MG63 (cell line): ENCODE results near the gene CASS4. TPM values are rescaled to one million over a fixed set of nuclear protein-coding genes. Genes with fewer than 3 reads are reported as not detected.
"Not testable (repeated sequence)": the region's sequence is repeated elsewhere in the genome, so short reads cannot be mapped to it uniquely, and the experiment has no call there.

Source experiments
- DNase-seq: peaks from one replicate; pipeline ENCODE4 v3.0.0-alpha.2; 2020
- H3K27me3 ChIP-seq: fragments of 250-450 bp; sonication (Bioruptor Pico); 2 replicates; pipeline ENCODE4 v1.5.1; 2020; ENCODE audit warnings: mild to moderate bottlenecking, moderate library complexity
- H3K36me3 ChIP-seq: fragments of 250-450 bp; sonication (Bioruptor Pico); 2 replicates; pipeline ENCODE4 v1.5.1; 2020; ENCODE audit warnings: mild to moderate bottlenecking, moderate library complexity
- H3K4me3 ChIP-seq: fragments of 250-450 bp; sonication (Bioruptor Pico); 2 replicates; pipeline ENCODE4 v1.5.1; 2020; ENCODE audit warnings: mild to moderate bottlenecking, moderate library complexity
- H3K9me3 ChIP-seq: fragments of 250-450 bp; sonication (Bioruptor Pico); 2 replicates; pipeline ENCODE4 v1.5.1; 2020; ENCODE audit warnings: mild to moderate bottlenecking, moderate library complexity
- total RNA-seq: library from RNA; depleted of rRNA; stranded (reverse); fragments of >200 nt; shearing (Covaris generic); gene quantifications from 2 replicates; pipeline ENCODE4 v1.2.3, GENCODE V29; 2014; ENCODE audit warnings: low replicate concordance

The CASS4 gene
- total RNA-seq, 1 experiment from 2014 or later: 0.07 TPM

DNA sequence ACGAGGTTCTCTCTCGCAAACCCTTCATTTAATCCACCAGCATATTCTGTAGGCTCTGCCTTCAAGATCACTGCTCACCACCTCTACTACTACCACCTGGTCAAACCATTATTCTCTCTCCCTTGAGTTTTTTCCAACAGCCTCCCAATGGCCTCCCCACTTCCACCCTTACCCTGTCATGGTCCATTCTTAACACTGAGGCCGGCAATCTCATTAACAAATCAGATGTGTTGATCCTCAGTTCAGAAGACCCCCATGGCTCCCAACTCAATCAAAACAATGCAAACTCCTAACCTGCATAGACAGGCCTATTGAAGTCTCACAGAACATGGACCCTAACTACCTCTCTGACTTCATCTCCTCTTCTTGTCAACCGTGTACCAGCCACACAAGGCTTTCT is 22.3 kb upstream of the CASS4 start:
- H3K27me3 ChIP-seq: no peaks in the 10 kb centered on the region
- H3K9me3 ChIP-seq: no peaks in the 10 kb centered on the region
- DNase-seq: no peak
- H3K36me3 ChIP-seq: peaks cover 80% of the 10 kb centered on the region
- H3K4me3 ChIP-seq: no peak overlapping the region; the same call in 1 of the 2 replicates

DNA sequence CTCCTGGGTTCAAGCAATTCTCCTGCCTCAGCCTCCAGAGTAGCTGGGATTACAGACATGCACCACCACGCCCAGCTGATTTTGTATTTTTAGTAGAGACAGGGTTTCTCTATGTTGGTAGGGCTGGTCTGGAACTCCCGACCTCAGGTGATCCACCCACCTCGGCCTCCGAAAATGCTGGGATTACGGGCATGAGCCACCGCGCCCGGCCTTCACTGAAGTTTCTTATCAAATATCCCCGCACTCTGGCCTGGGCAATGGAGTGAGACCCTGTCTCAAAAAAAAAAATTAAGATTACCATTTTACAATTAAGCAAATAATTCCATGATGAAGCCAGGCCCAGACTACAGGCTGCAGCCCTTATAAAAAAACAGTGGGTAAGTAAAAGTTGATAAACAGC is 21.7 kb upstream of the CASS4 start:
- Histone ChIP-seq H3K36me3 (peaks cover 80% of the 10 kb centered on the region), H3K4me3 (peak overlapping the region; percentile 78)
- H3K9me3 ChIP-seq, DNase-seq, H3K27me3 ChIP-seq: not testable (repeated sequence)

DNA sequence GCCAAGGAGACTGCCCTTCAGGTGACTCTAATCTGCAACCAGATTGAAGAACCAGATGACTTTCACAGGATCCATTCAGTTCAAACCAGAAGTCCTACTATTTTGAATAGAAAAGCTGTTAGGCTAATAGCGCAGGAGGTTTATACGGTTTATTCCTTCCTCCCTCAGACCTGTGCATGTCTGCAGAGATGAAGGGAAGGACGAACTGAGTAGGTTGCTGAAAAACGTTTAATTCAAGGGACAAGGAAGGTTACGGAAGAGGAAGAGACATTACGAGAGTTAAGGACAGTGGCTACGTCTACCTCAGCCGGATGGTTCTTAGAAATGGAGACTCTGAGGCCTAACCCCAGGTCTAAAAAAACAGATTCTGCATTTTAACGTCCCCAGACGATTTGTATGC is 21.0 kb upstream of the CASS4 start:
- peak overlapping the region; percentile 78 for H3K4me3 ChIP-seq
- no peak for DNase-seq

DNA sequence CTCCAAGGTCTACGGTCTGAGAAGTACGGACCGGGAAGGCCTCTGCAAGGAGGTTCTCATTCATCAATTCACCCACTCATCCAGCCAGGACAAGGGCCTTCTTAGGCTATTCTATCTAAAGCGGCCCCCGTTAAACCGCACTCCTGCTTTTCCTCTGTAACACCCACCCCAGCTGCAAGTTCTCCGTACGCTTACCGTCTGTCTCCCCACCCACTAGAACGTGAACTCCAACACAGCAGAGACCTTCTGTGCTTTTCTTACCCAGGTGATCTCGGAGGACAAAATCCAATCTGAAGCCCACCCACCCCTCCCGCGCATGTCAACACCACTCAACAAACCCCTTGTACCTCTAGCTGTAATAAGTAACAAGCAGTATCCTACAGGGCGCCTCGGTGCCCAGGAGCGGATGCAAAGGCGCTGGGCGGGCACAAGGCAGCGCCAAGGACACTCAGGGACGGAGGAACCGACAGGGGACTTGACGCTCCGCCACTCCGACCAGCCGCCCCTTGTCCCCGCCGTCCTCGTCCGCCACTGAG is 20.4 kb upstream of the CASS4 start:
- Histone ChIP-seq H3K4me3 (peak overlapping the region; percentile 78), H3K36me3 (peaks cover 80% of the 10 kb centered on the region), H3K27me3 (no peaks in the 10 kb centered on the region), H3K9me3 (no peaks in the 10 kb centered on the region)
- peak; percentile 1 for DNase-seq

More for the DNA sequence above, 21.0 kb upstream of the CASS4 start:
- Histone ChIP-seq H3K9me3 (no peaks in the 10 kb centered on the region), H3K36me3 (peaks cover 80% of the 10 kb centered on the region), H3K27me3 (no peaks in the 10 kb centered on the region)

DNA sequence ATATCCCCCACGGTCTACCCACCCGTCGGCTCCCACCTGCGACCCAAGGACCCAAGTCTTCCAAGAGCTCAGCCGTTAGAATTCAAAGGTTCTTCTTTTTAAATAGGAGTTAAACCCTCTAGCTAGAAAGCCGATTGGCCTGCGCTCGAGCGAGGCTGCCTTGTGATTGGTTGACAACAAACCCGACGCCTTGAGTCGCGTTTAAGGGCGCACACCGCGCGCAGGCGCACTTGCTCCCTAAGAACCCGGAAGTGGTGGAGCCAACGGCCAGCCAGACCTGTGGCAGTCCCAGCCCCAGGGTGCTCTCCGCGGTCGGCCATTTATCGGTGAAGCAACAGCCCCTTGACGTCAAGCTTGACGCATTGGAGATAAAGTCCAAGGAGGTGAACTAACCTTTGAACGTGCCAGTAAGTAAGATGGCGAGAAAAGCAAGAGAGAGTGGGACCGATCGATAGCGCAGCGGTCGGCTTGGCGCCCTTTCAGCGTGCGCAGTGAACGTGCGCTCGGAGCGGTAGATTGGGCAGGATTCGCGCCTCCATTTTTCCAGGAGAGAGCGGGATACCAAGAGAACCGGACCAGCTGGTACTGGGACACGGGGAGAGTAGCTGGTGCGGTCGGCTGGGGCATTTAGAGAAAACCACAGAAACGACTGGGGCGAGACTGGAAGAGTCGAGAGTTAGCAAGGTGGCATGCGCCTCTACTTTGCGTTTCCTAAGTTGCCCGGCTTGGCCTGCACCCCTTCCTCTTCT is 19.8 kb upstream of the CASS4 start, which contains the start of the genes AURKA and CSTF1:
Gene AURKA, minus strand, starts transcription at position 84 of the 749 bp plus-strand sequence. CDS start 4,018 bp downstream, outside the sequence.
Gene CSTF1, plus strand, starts transcription at position 514 of the 749 bp plus-strand sequence. CDS start 2,908 bp downstream, outside the sequence.
- Histone ChIP-seq H3K4me3 (peak within 1 kb of the TSS; percentile 78), H3K9me3 (no peaks in the 10 kb centered on the region), H3K36me3 (peaks cover 80% of the 10 kb centered on the region), H3K27me3 (no peaks in the 10 kb centered on the region)
- DNase-seq: peak; percentile 100

DNA sequence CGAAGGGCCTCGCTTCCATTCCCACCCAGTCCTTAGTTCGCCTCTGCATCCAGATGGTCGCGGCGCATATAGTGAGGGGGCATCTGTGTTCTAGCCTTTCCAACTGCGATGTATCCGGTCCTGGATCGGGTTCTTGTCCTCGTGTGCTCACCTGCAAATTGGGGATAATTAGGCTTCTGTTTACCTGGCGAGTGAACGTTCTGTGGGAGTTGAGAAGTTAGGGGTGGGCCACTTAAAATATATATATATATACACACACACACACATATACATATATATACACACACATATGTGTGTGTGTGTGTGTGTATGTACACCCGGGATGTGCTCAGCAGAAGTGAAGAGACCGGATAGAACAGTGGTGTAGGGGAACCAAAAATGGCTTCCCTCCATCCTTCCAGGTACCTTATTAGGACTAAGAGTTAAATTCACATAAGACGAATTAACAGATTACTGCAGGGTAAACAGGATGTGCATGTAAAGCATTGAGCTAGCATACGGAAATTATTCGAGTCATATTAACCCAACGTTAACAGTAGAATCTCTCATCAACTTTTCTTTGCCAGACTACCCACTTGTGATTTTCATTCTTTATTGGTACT is 19.1 kb upstream of the CASS4 start:
- DNase-seq: no peak

DNA sequence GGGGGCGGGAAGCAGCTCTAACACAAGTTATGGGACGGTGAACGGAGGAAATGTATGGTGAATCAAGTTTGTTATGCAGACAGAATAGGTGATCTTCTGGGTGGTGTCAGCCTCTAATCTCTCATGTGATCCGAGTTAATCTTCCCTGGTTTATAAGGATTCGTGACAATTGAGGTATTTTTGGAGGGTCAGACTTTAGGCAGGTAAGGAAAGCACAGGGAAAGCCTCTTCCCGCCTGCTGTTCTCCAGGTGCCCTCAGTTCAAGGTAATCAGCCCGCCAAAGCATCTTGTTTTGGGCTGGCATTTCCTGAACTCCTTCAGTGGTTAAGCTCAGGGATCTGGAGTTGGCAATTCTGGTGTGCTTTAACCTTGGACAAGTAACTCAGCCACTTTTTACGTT is 18.4 kb upstream of the CASS4 start:
- H3K27me3 ChIP-seq: no peaks in the 10 kb centered on the region
- DNase-seq: no peak
- H3K36me3 ChIP-seq: peaks cover 82% of the 10 kb centered on the region
- H3K4me3 ChIP-seq: peak overlapping the region; percentile 78
- H3K9me3 ChIP-seq: no peaks in the 10 kb centered on the region

More for the DNA sequence above, 19.1 kb upstream of the CASS4 start:
- H3K4me3 ChIP-seq: peak overlapping the region; percentile 78
- no peaks in the 10 kb centered on the region for H3K9me3 ChIP-seq
- H3K36me3 ChIP-seq: peaks cover 82% of the 10 kb centered on the region
- H3K27me3 ChIP-seq: no peaks in the 10 kb centered on the region

DNA sequence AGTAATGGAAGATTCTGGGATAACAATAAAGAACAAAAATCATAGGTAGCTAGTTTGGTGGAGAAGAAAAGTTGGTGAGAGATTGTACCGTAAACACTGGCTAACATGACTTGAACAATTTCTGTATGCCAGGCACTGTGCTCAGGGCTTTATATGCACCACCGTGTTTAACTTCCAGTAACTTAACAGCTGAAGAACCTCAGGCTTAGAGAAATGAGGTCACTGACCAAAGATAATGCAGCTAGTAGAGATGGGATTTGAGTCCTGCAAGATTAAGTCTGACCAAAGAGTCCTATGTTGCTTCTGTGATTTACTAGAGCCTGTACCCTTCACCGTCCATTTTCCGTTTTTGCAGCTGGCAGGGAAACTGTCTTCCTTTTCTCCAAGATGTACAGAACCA is 16.9 kb upstream of the CASS4 start:
- no peaks in the 10 kb centered on the region for H3K9me3 ChIP-seq
- H3K27me3 ChIP-seq: no peaks in the 10 kb centered on the region
- H3K4me3 ChIP-seq: no peak overlapping the region
- no peak for DNase-seq
- H3K36me3 ChIP-seq: peaks cover 81% of the 10 kb centered on the region

DNA sequence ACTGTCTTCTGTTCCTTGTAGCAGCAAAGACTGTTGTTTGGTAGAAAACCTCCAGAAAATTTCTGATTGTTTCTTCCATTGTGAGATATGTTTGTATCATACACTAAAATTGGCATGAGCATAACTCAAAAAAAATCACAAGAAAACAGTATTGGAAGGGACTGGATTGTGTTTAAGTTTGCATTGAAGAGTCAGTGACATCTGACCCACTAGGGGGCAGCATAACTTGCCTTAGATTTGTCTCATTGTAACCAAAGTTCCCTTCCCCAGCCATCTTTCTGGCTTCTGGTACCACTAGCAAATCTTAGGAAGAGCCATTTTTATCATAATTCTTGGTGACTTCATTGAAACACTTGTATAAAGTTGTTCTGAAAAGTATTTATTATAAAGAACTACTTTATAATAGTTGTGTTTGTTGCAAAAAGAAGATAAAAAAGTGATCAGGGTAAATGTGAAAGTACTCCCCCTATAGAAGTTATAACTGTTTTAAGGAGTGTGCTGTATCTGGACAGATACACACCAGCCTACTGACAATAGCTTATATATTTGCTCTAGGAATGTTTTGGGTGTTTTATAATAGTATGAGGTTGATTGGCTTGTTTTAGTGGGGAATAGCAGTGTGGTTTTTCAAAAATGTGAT is 11.9 kb upstream of the CASS4 start:
- peaks cover 95% of the 10 kb centered on the region for H3K36me3 ChIP-seq
- DNase-seq: peak; percentile 38

DNA sequence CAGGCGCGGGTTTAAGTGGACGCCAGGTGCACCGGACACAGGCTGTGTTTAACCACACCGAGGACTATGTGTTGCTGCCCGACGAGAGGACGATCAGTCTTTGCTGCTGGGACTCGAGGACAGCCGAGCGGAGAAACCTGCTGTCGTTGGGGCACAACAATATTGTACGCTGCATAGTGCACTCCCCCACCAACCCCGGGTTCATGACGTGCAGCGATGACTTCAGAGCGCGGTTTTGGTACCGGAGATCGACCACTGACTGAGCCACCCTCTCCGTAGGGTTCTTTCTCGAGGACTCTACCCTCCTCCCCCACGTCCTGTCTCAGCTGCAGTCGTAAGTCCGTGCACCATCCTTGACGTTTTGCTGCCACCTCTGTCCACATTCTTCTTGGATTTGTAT is 8.6 kb upstream of the CASS4 start:
- Histone ChIP-seq H3K9me3 (no peaks in the 10 kb centered on the region), H3K36me3 (peaks cover 93% of the 10 kb centered on the region), H3K27me3 (no peaks in the 10 kb centered on the region), H3K4me3 (no peak overlapping the region)
- no peak for DNase-seq

More for the DNA sequence above, 11.9 kb upstream of the CASS4 start:
- no peak overlapping the region for H3K4me3 ChIP-seq
- H3K9me3 ChIP-seq: no peaks in the 10 kb centered on the region
- H3K27me3 ChIP-seq: no peaks in the 10 kb centered on the region

DNA sequence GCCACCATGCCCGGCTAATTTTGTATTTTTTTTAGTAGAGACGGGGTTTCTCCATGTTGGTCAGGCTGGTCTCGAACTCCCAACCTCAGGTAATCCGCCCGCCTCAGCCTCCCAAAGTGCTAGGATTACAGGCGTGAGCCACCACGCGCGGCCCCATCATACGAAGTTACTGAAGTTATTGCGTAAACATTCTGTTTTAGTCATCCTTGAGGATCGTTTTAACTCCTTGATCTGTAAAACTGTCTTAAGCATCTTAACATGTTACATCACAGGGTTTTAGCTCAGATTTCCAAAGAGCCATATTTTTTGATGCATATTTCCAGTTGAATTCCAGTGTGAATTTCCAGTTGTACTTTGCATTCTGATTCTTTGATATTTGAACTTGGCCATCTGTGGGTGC is 6.7 kb upstream of the CASS4 start:
- not testable (repeated sequence) for H3K9me3 ChIP-seq, DNase-seq, H3K4me3 ChIP-seq, H3K27me3 ChIP-seq
- H3K36me3 ChIP-seq: peaks cover 86% of the 10 kb centered on the region

DNA sequence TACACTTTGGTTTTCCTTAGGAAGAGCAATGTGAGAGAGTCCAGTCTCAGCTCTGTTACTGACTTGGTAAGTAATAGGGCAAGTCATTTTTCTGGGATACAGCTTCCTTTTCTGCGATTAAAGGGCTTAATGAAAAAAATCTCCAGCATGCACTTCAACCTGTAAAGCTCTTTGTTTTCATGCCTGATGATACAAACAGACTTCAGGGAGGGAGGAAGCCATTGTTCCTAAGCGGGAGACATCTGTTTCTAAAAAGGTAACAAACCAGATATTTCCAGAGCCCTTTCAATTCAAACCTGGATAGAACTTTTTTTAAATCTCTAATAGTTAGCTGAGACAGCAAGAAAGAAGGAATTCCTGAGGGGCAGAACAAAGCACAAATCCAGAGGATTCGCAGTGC is 5.2 kb upstream of the CASS4 start:
- H3K36me3 ChIP-seq: peaks cover 71% of the 10 kb centered on the region
- no peaks in the 10 kb centered on the region for H3K27me3 ChIP-seq
- no peak for DNase-seq
- H3K4me3 ChIP-seq: no peak overlapping the region
- H3K9me3 ChIP-seq: no peaks in the 10 kb centered on the region

DNA sequence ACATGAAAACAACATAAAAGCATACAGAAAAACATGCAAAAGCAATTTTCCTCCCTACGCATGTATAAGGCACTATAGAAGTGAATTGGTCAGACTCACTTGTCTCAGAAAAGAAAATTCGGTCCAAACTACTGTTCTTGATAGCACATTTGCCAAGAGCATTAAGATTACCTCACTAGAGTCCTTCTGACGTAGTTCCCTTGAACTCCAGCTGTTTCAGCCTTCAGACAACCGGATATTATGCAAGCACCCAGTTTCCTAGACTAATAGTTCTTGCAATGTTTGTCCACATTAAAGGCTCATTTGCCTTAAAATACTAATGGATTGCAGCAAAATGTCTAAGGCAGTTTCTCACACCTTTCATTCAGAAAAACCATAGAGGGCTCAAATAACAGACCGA is 2.5 kb upstream of the CASS4 start:
- Histone ChIP-seq H3K9me3 (no peaks in the 10 kb centered on the region), H3K36me3 (peaks cover 51% of the 10 kb centered on the region), H3K27me3 (no peaks in the 10 kb centered on the region), H3K4me3 (no peak overlapping the region)
- DNase-seq: no peak

DNA sequence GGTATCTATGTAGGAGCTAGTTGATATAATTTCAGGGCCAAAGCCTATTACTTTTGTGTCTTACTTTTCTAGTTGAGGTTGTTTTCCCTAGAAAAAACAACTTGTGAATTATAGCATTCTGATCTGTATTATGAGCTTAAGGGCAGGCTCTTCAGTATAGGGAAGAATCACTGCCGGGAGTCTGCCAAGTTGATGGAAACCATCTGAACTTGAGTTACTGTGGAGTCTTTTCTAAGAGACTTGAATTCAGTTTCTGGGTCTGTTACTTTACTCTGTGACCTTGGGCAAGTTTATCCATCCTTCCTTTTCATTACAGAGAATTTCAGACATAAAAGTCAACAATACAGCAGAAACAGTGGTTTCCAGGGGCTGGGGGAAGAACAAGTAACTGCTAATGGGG is 2.1 kb upstream of the CASS4 start:
- Histone ChIP-seq H3K9me3 (no peaks in the 10 kb centered on the region), H3K27me3 (no peaks in the 10 kb centered on the region), H3K36me3 (peaks cover 48% of the 10 kb centered on the region), H3K4me3 (no peak overlapping the region)
- no peak for DNase-seq

DNA sequence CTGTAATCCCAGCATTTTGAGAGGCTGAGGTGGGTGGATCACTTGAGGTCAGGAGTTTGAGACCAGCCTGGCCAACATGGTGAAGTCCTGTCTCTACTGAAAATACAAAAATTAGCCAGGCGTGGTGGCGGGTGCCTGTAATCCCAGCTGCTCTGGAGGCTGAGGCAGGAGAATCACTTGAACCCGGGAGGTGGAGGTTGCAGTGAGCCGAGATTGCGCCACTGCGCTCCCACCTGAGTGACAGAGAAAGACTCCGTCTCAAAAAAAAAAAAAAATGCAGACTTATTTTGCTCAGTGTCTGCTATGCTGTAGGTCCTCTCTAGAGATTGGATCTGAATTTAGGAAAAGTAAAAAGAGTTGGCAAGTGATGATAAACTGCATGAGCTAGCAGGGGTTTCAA is 773 bp upstream of the CASS4 start:
- not testable (repeated sequence) for H3K4me3 ChIP-seq, H3K9me3 ChIP-seq, DNase-seq, H3K27me3 ChIP-seq
- H3K36me3 ChIP-seq: peaks cover 38% of the 10 kb centered on the region

DNA sequence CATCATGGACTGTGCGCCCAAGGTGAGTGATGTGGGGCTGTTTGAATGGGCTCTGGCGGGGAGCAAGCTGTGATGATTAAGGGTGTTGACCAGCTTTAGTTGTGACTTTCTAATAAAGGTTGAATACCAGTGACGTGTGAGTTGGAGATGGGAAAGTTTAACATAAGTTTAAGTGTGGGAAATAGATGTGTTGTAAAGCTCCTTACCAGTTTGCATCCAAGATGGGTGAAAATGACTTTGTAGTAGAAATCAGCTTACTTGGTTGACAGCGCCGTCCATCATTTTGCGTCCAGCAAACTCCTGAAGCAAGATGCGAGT is 372 bp downstream of the CASS4 start:
- peaks cover 27% of the 10 kb centered on the region for H3K36me3 ChIP-seq
- no peak overlapping the region for H3K4me3 ChIP-seq

DNA sequence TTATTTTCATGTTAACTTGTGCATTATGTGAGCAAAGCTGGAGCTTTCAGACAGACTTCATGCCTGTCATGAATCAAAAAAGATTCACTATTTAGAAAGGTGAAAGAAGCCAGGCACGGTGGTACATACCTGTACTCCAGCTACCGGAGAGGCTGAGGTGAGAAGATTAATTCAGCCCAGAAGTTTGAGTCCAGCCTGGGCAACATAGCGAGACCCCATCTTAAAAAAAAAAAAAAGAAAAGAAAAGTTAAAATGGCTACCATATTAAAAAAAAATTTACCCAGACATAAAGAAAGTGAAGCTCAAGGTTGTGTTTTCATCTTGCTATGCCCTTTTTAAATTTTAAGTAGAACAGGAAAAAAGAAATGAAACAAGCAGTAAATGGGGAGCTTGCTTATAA is 889 bp downstream of the CASS4 start:
- Histone ChIP-seq H3K9me3 (no peaks in the 10 kb centered on the region), H3K27me3 (no peaks in the 10 kb centered on the region), H3K4me3 (no peak overlapping the region), H3K36me3 (peaks cover 22% of the 10 kb centered on the region)
- no peak for DNase-seq

More for the DNA sequence above, 372 bp downstream of the CASS4 start:
- DNase-seq: no peak
- Histone ChIP-seq H3K9me3 (no peaks in the 10 kb centered on the region), H3K27me3 (no peaks in the 10 kb centered on the region)
